SU-DHL-6 (cell line): ENCODE results near the gene TP63.

ENCODE experiments used
- EZH2phosphoT487 ChIP-seq: fragments of 200-600 bp; sonication (generic), shearing (Covaris generic); conservative IDR thresholded peaks from 2 replicates; pipeline ENCODE4 v1.6.1; 2018; ENCODE audit warnings: mild to moderate bottlenecking, antibody characterized with exemption, low read length, moderate library complexity, mixed read lengths
- TF ChIP-seq, protein P1 (sequence below): fragments of 200-600 bp; sonication (generic); IDR thresholded peaks from one replicate; pipeline ENCODE4 v1.5.1; 2017; ENCODE audit warnings: antibody characterized with exemption, mild to moderate bottlenecking, low read length, moderate library complexity; ENCODE audit not compliant: insufficient read depth, poor library complexity, severe bottlenecking

DNA sequence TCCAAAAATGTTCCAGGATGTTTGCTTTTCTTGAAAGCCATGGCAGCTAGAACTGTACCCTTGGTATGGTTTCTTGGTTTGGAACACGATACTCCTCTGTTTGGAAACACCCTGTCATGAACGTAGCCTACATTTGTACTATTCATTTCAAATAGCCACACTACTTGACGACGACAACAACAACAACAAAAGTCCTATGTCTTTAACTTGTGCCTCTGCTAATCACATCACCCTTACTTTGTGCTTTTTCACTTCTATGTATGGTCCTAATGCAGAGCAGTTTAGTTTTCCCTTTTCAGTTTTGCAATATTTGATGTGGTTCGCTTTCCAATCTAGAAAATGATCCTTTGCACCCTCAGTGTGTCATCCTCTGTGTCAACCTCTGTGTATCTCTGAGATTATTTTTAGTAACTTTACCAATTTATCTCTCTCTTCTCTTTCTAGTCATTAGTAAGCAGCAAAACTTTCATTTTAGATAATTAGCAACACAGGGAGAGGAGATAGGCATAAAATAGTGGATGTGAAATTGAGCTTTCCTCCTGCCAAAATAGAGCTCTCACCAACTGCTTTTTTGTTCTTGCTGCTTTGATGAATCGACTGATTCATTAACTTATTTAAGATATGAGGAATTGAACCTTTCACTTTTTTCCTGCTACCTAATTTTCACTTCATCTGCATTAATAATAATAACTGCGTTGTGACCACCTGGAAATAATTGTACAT, 44.1 kb upstream of the TP63 start:
- TF ChIP-seq, protein P1, sequence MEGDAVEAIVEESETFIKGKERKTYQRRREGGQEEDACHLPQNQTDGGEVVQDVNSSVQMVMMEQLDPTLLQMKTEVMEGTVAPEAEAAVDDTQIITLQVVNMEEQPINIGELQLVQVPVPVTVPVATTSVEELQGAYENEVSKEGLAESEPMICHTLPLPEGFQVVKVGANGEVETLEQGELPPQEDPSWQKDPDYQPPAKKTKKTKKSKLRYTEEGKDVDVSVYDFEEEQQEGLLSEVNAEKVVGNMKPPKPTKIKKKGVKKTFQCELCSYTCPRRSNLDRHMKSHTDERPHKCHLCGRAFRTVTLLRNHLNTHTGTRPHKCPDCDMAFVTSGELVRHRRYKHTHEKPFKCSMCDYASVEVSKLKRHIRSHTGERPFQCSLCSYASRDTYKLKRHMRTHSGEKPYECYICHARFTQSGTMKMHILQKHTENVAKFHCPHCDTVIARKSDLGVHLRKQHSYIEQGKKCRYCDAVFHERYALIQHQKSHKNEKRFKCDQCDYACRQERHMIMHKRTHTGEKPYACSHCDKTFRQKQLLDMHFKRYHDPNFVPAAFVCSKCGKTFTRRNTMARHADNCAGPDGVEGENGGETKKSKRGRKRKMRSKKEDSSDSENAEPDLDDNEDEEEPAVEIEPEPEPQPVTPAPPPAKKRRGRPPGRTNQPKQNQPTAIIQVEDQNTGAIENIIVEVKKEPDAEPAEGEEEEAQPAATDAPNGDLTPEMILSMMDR: no peak
- TF ChIP-seq EZH2phosphoT487: no peak
